GM18873 (cell line): ENCODE data around the gene PLXNA2.

Experiments
- ATAC-seq: cut with Tn5 transposase; IDR thresholded peaks from one replicate; pipeline ENCODE4 v1.9.1; 2021; ENCODE audit warnings: mild to moderate bottlenecking, moderate library complexity, moderate number of reproducible peaks; ENCODE audit not compliant: unreplicated experiment, low FRiP score

PLXNA2 gene, protein sequence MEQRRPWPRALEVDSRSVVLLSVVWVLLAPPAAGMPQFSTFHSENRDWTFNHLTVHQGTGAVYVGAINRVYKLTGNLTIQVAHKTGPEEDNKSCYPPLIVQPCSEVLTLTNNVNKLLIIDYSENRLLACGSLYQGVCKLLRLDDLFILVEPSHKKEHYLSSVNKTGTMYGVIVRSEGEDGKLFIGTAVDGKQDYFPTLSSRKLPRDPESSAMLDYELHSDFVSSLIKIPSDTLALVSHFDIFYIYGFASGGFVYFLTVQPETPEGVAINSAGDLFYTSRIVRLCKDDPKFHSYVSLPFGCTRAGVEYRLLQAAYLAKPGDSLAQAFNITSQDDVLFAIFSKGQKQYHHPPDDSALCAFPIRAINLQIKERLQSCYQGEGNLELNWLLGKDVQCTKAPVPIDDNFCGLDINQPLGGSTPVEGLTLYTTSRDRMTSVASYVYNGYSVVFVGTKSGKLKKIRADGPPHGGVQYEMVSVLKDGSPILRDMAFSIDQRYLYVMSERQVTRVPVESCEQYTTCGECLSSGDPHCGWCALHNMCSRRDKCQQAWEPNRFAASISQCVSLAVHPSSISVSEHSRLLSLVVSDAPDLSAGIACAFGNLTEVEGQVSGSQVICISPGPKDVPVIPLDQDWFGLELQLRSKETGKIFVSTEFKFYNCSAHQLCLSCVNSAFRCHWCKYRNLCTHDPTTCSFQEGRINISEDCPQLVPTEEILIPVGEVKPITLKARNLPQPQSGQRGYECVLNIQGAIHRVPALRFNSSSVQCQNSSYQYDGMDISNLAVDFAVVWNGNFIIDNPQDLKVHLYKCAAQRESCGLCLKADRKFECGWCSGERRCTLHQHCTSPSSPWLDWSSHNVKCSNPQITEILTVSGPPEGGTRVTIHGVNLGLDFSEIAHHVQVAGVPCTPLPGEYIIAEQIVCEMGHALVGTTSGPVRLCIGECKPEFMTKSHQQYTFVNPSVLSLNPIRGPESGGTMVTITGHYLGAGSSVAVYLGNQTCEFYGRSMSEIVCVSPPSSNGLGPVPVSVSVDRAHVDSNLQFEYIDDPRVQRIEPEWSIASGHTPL (N-terminal part only)

DNA sequence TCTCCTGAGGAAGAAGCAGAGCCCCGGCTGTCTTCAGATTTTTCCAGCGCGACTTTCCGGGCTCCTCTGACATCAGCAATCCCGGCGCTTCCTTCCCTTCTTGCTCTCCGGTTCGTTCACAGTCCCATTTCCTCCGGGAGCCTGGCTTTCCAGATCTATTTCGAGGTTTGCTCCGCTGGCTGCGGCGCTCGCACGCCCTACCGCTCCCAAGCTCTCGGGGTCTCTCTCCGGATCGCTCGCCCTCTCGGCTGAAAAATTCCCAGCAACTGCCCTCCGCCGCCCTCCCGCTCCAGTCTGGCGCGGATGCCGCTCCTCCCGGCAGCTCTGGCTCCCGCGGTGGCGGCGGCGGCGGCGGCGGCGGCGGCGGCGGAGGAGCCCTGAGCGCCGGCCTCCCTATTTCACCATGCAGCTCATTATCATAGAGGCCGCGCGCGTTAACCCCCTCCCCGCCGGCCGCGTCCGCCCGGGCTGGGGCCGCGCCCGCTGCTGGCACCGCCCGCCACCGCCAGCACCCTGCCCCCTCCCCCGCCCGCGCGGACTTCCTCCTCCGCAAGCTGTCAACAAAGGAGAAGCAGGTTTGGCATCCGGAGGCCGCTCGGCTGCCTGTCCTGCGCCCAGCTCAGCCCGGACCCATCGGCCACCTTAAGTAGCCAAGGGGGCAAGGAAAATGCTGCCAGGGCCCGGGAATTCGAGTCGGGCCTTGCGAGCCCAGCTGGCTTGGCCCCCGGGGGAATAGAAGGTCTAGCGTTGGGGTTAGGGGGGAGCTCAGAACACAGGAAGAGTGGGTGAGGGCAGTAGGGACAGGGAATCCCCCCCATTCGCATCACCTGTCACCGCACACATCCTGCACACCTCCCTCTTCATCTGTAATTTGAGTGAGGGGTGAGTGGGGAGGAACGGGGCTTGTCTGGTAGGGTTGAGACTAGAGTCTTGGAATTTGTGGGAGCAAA lies at the start of gene PLXNA2:
TSS of gene PLXNA2 (minus strand) at position 418 of the 950 bp plus-strand sequence. CDS start 26,462 bp downstream, outside the sequence.
- no peak for ATAC-seq

DNA sequence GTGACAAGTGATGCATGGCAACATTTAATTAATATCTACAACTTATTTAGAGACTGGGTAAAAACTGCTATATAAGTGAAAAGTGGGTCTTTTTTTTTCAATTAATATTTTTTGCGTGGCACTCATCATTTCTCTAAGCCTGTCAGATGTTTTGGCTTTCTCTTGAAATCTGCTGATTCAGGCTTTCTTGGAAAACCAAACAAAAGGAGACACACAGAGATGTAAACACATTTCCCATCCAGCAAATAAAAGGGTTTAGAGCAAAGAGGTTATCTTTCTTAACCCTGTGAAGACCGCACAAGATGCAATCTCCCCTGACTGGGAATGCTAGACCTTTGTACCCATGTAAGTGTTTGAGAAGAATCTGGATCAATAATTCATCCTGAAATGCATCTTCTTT lies 48.7 kb upstream of the PLXNA2 start:
- ATAC-seq = no peak

DNA sequence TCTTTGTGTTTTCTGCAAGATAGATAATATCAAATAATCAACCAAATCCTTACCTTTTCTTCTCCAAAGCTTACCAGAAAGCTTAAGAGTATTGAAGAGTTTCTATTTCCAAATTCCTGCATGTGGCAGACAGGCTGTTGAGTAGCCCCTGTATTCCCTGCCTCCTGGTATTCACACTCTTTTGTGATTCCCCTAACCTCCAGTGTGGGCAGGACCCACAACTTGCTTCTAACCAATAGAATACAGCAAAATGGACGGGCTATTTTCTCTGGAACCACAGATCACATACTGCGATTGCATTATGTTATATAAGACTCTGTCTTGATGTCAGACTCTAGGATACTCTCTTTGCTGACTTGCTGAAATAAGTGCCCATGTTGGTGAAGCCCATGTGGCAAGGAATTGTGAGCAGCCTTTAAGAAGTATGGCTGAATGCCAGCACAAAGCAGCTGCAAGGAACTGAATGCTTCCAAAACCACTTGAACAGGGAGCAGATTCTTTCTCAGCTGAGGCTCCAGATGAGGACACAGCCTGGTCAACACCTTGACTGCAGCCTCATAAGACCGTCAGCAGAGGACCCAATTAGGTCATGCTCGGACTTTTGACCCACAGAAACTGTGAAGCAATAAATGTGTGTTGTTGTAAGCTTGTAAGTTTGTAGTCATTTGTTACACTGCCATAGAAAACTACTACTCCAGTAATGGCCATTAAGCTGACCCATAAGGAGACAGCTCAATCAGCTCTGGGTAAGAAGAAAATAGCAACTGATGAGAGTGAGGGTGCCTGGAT lies 47.9 kb upstream of the PLXNA2 start:
- no peak for ATAC-seq

DNA sequence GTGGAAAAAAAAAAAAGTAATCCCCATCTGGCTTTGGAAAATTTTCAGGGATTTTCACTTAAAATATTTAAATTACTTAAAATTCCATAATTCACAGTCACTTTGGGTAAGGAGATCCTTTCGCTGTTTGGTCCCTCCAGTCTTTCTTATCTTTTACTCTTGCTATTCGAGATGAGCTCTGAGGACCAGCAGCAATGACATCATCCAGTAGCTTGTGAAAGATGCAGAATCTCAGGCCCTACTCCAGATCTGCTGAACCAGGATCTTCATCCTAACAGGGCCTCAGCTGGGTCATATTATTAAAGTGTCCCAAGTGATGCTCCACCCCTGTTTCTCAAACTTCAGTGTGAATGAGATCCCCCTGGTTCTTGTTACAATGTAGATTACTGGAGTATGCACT lies 46.9 kb upstream of the PLXNA2 start:
- ATAC-seq = no peak

DNA sequence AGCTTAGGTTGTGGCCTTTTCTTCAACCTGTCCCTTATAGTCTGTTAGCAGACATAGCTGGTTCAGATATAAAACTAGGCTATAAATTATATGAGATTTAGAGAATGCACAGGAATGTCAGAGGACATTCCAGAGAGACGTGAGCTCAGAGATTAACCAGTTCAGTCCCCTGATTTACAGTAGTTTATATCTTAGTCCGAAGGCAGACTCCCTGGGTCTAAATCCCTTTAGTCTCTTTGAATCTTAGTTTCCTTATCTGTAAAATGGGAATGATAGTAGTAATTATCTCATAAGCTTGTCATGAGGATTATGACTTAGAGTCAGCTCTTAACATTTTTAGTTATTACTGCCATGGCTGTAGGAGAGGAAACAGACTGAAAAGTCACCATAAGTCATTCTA lies 45.5 kb upstream of the PLXNA2 start:
- no peak for ATAC-seq

DNA sequence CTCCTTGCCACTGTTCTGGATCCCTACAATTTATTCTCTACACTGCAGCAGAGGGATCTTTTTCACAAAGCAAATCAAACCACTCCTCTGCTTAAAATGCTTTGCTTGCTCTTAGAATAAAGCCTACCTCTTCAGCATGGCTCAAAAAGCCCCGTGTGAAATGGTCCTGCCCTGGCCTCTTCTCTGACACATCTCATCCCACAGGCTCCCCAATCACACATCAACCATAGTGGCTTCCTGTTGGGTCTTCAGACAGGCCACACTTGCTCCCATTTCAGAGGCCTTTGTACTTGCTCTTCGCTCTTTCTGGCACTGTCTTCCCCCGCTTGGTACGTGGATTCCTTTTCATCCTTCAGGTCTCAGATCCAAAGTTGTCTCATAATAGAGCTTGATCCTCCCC lies 44.3 kb upstream of the PLXNA2 start:
- no peak for ATAC-seq

DNA sequence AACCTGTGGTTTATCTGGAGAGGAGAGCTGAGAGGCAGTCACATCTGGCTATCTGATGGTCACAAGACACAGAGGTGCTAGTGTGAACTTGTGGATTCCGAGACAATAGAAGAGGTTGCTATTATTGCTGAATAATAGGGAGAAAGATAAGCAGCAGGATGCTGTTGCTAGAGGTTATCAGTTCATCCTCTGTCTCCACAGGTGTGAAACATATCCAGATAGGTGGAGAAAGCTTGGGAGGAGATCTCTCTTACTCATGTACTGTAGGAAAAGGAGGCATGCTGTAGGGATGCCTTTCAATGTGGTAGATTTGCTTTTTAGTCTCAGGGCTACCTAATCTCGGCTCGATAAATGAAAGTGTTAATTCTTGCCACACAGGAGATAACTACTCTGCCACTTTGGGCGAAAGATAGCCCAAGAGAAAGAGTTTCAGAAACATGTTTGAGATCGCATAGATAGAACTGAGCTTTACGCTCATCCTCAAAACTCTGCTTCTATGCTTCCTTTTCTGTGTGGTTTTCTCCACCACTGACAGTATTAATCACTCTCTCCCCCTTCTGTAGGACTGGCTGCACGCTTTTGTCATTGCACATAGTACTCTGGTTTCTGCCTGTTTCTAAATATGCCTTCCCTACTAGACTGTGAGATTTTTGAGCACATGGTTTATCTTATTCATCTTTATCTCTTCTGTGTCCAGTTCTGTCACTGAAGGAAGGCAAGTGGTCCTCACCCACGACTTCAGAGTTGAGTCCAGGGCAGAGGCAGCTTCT lies 36.7 kb upstream of the PLXNA2 start:
- ATAC-seq = no peak

DNA sequence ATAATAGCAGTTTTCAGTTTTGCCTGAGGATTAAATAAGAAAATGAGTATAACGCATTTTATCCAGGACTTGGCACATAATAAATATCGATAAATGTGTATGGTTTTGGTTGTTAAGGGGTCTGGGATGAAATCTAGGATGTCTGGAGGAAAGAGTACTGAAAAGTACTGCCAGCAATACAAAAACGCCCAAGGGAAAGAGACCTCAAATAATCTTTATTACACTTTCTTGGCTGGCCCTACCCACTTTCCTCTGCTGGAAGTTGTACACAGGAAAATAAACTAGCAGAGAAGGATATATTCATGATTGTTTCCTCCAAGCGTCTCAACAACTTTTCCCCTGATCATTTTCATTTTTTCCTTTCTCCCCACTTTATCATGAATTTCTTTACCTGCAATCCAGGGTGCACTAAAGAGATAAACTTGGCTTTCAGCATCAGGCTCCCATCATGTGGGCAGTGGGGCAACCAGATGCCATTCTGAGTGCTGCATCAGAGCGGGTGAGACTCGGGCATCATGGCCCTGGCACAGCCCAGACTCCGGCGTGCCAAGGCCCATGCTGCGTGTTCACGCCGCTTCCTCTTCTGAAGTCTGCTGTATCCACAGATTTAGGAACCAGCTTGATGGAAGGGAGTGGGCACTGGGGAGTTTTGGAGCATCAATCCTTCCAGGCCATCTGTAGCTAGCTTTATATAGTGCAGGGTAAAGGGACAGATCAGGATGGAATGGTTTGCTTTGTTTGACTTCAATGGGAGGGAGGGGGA lies 35.8 kb upstream of the PLXNA2 start:
- no peak for ATAC-seq

DNA sequence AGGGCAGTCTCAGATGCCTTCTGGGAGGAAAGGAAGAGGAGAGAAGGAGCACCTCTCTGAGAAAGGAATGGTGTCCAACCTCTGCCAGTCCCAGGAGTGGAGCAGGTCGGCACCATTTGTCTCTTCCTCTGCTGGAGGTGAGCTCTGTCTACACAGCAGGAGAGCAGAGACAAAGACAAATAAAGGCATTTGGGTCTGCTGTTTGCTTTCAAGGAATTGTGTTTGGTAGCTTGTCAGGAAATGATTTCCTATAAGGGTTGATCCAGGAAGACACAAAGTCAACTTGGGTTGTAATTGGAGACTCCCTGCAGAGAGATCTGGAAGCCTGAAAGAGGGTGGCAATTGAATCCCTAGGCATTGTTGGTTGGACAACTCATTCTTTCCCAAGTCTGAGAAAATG lies 34.5 kb upstream of the PLXNA2 start:
- ATAC-seq = no peak

DNA sequence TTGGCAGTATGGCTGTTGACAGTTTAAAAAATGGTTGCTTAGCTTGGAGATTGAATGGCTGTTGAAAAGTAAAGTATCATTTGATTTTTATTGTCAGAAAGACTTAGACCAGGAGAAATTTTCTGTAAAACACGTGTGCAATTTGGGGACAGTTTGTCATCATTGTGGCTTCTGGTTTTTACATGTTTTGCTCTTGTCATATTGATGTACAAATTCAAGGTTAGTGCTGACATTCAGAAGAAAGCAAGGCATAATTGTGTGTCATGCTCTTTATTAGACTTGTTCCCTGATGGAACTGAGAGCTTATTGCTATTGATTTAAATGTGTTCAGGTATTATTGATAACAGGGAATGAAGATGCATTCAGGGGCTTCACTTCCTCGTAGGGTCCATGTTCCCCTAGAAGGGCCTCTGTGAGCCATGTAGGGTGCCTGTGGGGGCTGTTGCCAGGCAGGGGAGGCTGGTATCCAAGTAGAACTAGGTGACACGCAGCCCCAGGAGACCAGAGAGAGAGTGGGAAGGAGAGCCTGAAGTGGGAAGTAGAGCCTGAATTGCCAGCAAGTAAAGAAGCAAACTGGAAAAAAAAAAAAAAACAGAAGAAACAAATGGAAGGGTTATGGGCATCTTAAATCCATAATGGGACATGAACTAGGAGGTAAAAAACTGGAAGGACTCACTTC lies 32.7 kb upstream of the PLXNA2 start:
- no peak for ATAC-seq

DNA sequence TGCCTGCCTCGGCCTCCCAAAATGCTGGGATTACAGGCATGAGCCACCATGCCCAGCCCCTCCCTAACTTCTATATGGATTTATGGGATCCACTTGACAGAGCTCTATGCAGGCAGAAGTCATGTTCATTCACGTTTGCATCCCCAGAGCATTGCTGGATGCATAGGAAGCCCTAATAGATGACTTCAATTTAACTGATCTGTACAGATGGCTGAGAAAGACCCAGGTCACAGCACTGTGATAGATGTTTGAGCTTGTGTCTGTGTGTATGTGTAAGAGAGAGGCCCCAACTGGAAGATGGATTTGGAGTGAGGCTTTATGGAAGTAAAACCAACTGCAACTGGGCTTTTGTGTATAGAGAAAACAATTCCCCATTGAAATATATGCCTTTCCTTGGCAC lies 30.9 kb upstream of the PLXNA2 start:
- ATAC-seq = no peak

DNA sequence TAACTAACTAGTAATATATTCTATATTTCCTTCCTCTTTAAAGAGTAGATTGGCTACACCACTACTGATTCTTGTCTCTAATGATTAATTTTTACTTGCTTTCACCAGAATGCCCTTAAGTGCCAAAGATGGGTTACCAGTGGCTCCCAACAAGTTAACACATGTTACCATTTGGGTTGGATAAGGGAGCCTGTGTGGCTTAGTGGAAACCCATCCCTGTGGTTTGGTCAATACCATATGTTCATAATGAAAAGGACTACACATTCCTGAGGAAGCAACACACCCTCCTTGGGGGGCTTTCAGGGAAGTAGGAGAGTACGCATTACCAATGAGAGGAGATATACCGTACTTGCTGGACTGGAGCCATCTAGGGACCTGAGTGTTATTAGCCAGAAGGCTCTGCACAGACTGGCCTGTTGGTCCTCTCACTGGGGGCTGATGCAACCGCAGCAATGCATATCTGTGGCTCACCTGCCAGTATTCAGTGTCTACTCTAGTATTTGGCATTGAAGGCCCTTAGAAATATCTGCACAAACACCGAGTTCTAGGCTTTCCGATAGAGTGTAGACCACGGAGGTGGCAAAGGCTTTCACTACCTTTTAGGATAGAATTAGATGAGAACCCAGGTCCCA lies 29.3 kb upstream of the PLXNA2 start:
- no peak for ATAC-seq

DNA sequence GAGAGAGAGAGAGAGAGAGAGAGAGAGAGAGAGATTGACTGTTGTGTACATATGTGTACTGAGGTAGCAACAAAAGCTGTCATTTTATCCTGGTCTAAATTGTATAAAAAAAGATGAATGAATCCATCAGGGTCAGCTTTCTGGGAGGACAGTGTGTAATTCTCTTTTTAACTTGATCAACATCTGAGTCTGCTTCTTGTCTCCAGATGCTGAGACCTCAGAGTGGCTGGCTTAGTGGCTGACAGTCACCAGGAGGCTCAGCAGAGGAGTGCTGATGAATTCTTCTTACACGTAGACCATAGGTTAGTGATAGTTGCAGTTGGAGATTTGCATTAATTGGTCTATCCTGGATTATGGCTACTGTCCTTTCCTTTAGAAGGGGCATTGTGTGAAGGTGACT lies 28.5 kb upstream of the PLXNA2 start:
- no peak for ATAC-seq

DNA sequence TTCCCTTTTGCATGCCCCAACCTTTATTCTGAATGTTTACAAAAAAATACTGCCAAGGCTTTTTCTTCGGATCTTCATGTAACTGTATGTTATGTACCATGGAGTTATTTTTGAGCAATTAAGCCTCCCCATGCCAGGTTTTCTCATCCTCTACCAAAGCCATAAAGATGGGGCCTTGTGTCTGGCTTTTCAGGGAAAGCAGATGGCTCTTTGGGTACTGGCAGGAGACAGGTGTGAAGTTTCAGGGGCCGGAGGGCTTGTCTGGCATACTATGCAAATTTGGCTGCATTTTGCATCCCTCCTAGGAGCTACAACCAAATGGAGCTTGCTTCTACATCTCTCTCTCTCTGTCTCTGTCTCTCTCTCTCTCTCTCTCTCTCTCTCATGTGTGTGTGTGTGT lies 28.1 kb upstream of the PLXNA2 start:
- ATAC-seq = no peak

DNA sequence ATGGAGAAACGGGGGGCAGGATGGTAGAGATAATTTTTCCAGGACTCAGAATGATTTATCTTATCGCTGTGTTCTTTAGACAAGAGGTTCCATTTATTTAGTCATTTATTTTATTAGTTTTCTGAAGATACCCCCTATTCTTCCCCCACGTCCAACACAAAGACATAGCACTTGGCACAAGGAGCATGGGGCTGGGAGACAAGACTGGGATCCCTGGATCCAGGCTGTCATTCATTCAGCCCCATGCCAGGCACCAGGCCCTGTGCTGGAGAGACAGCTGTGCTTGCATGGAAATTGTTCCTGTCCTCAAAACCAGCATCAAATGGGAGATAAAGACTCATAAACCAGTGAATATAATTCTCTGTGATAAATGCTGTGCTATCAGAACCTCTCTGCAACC lies 27.1 kb upstream of the PLXNA2 start:
- no peak for ATAC-seq

DNA sequence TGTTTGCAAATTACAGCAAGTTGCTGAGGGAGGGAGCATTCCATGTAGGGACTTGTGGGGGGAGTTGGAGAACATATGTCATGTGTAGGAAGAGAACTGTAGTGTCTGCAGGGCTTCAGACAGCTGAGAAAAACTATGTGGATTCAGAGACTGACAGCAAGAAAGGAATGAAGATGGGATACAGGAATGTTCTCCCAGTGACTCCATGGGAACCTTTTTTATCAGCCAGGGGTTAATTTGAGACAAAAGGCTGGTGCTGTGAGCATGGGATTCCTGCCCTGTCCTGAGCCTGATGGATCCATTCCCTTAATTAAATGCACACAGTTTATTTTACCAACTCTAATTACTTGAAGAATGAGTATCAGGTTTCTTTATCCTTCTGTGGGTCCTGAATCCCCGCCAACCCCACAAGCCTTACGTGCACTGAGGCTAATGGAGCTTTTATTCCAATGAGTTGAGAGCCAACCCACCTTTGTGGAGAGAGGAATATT lies 26.5 kb upstream of the PLXNA2 start:
- ATAC-seq = no peak

DNA sequence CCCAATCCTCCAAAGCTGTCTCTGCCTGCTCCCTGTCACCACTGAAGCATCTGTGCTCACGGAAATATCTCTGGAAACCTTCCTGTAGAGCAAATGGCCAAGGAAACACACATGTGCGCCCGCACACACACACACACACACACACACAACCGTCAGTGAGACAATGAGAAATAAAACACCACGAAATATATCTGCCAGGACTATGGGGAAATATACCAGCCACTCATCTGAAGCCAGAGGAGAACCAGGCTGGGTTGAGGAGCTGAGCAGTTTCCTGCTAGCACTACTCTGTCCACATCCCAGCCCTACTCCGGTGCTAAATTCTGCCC lies 25.1 kb upstream of the PLXNA2 start:
- ATAC-seq = no peak
